DMS114 treated with DMSO at 0.1 percent for 48 hours (cell line): ENCODE data around the gene ESRRA.
"Not testable (repeated sequence)": the region's sequence is repeated elsewhere in the genome, so short reads cannot be mapped to it uniquely, and the experiment has no call there.

Source experiments
- DNase-seq: peaks from one replicate; lab custom pipeline; 2025; ENCODE audit not compliant: unreplicated experiment; lab: John Stamatoyannopoulos, UW

Gene ESRRA

GRCh38 chr11:64307795-64308194 lies 2.5 kb downstream of the ESRRA start:
- not testable (repeated sequence) for DNase-seq

- no peak for DNase-seq
Measured at GRCh38 chr11:64312947-64313346, 7.6 kb downstream of the ESRRA start.

GRCh38 chr11:64313491-64314145 lies 8.3 kb downstream of the ESRRA start:
- no peak for DNase-seq

GRCh38 chr11:64314146-64314804 lies 9.0 kb downstream of the ESRRA start:
- no peak for DNase-seq

GRCh38 chr11:64314805-64315561 lies 9.7 kb downstream of the ESRRA start:
- no peak for DNase-seq

- DNase-seq, result not testable (repeated sequence)
Measured at GRCh38 chr11:64315667-64316526, 10.6 kb downstream of the ESRRA start.

- DNase-seq, result no peak
Measured at GRCh38 chr11:64316672-64317324, 11.5 kb downstream of the ESRRA start.

GRCh38 chr11:64317325-64317960 lies 12.1 kb downstream of the ESRRA start, which contains the start of gene TRMT112:
TRMT112 (minus strand) TSS chr11:64317559; CDS start chr11:64317526, 33 bp downstream.
- peak; percentile 96 for DNase-seq

- peak; percentile 93 for DNase-seq
Measured at GRCh38 chr11:64317961-64318765, 12.8 kb downstream of the ESRRA start, which contains the start of gene PRDX5. PRDX5 (plus strand) TSS chr11:64318121; CDS start chr11:64318216, 95 bp downstream.

GRCh38 chr11:64318766-64319761 lies 13.7 kb downstream of the ESRRA start:
- DNase-seq, result no peak

GRCh38 chr11:64320556-64320955 lies 15.2 kb downstream of the ESRRA start:
- no peak for DNase-seq

GRCh38 chr11:64321026-64321425 lies 15.7 kb downstream of the ESRRA start:
- no peak for DNase-seq

GRCh38 chr11:64321533-64321932 lies 16.2 kb downstream of the ESRRA start:
- no peak for DNase-seq

- no peak for DNase-seq
Measured at GRCh38 chr11:64322925-64323260, 17.6 kb downstream of the ESRRA start.

GRCh38 chr11:64323373-64323772 lies 18.0 kb downstream of the ESRRA start:
- no peak for DNase-seq

GRCh38 chr11:64323984-64324383 lies 18.7 kb downstream of the ESRRA start:
- not testable (repeated sequence) for DNase-seq

GRCh38 chr11:64324692-64325469 lies 19.6 kb downstream of the ESRRA start:
- DNase-seq, result no peak
